Brain microvascular endothelial cell (primary cell): ENCODE measurements around the gene HNRNPC.

Experiments used
- DNase-seq: peaks from one replicate; pipeline ENCODE4 v3.0.0-alpha.2; 2020
- H3K27ac ChIP-seq: fragments of 250-450 bp; sonication (Bioruptor Pico); 2 replicates; pipeline ENCODE4 v1.5.1; 2020; ENCODE audit warnings: mild to moderate bottlenecking, moderate library complexity
- H3K27me3 ChIP-seq: fragments of 250-450 bp; sonication (Bioruptor Pico); replicated peaks from 2 replicates; pipeline ENCODE4 v1.5.1; 2020; ENCODE audit warnings: mild to moderate bottlenecking
- H3K36me3 ChIP-seq: fragments of 250-450 bp; sonication (Bioruptor Pico); replicated peaks from 2 replicates; pipeline ENCODE4 v1.5.1; 2020; ENCODE audit warnings: mild to moderate bottlenecking
- H3K4me3 ChIP-seq: 2 replicates; pipeline ENCODE4 v1.5.1; 2011; ENCODE audit warnings: low read depth, mild to moderate bottlenecking, control low read depth, low read length, moderate library complexity
- in situ Hi-C: cut with HindIII; loops from 2 replicates; pipeline ENCODE4 v1.10.0; 2017; ENCODE audit warnings: low sequenced_read_pairs, low pct_ligation_motif_present
- TF ChIP-seq, protein P1 (sequence below): IDR thresholded peaks from 2 replicates; pipeline ENCODE4 v1.5.1; 2011; ENCODE audit warnings: low read depth, mild to moderate bottlenecking, moderate library complexity, low read length, control low read depth, inconsistent platforms; ENCODE audit errors: missing control alignments

Gene HNRNPC

DNA sequence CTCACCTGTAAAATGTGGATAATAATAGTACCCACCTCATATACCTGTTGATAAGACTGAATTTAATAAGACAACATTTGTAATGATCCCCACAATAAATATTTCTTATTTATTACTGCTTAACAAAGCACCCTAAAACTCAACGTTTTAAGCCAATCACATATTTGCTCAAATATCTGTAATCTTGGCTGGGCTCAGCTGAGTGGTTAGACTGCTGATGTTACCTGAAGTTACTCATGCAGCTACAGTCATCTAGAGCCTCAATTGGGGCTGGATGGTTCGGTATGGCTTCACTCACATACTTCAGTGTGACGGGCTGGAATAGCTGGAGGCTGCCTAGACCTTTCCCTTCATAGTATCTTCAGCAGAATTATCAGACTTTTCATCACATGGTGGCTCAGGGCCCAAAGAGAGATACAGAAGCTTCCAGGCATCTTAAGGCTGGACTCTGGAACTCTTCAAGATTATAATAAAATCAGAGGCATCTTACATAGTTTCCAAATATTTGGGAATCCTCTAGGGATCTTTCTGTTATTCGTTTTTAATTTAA, 109.1 kb downstream of the HNRNPC start:
- Histone ChIP-seq H3K4me3 (no peak overlapping the region), H3K36me3 (no peaks in the 10 kb centered on the region), H3K27me3 (peaks cover 3% of the 10 kb centered on the region), H3K27ac (no peak overlapping the region)
- DNase-seq: no peak
- in situ Hi-C loops: no loop called here
- TF ChIP-seq, protein P1, sequence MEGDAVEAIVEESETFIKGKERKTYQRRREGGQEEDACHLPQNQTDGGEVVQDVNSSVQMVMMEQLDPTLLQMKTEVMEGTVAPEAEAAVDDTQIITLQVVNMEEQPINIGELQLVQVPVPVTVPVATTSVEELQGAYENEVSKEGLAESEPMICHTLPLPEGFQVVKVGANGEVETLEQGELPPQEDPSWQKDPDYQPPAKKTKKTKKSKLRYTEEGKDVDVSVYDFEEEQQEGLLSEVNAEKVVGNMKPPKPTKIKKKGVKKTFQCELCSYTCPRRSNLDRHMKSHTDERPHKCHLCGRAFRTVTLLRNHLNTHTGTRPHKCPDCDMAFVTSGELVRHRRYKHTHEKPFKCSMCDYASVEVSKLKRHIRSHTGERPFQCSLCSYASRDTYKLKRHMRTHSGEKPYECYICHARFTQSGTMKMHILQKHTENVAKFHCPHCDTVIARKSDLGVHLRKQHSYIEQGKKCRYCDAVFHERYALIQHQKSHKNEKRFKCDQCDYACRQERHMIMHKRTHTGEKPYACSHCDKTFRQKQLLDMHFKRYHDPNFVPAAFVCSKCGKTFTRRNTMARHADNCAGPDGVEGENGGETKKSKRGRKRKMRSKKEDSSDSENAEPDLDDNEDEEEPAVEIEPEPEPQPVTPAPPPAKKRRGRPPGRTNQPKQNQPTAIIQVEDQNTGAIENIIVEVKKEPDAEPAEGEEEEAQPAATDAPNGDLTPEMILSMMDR: no peak
